Measurements from ENCODE around the gene LETM1. TPM values are rescaled to one million over a fixed set of nuclear protein-coding genes. Genes with fewer than 3 reads are reported as not detected.

The LETM1 gene
- total and polyA plus RNA-seq, 2 of the 13 experiments (the other 11 are each of a cell fraction or from before 2014, with no cell fraction given), result 9.7 to 41.6 TPM

GRCh38 chr4:1797861-1798579 lies 57.9 kb downstream of the LETM1 start (continued):
- TF ChIP-seq ZNF275 (CRISPR knock-in tag; IDR thresholded peaks at IDR 0.05; ENCODE audit: borderline replicate concordance), result no peak
- no peak for TF ChIP-seq GMEB2 (CRISPR knock-in tag; IDR thresholded peaks at IDR 0.05; ENCODE audit: low read depth)
- TF ChIP-seq RXRA (CRISPR knock-in tag; IDR thresholded peaks at IDR 0.05), result peak; percentile 41; the same call in 1 of the 2 replicates
- no peak for TF ChIP-seq ZMYM4 (CRISPR knock-in tag; IDR thresholded peaks at IDR 0.05)
- no peak for TF ChIP-seq ZSCAN5A (CRISPR knock-in tag; IDR thresholded peaks at IDR 0.05; ENCODE audit: borderline replicate concordance)
- no peak for TF ChIP-seq ATF5 (CRISPR knock-in tag; IDR thresholded peaks at IDR 0.05; ENCODE audit: low read depth)
- TF ChIP-seq ZNF564 (CRISPR knock-in tag; IDR thresholded peaks at IDR 0.05), result peak; percentile 55; the same call in 1 of the 2 replicates
- TF ChIP-seq SALL2 (CRISPR knock-in tag; IDR thresholded peaks at IDR 0.05), result 0 out of 2 replicates have a peak, but pooled peaks have one; percentile 23
- no peak for TF ChIP-seq ZFAT (CRISPR knock-in tag; conservative IDR thresholded peaks at IDR 0.05)
- TF ChIP-seq CREBL2 (CRISPR knock-in tag; IDR thresholded peaks at IDR 0.05; ENCODE audit: borderline replicate concordance), result no peak
- no peak for TF ChIP-seq ZNF777 (CRISPR knock-in tag; IDR thresholded peaks at IDR 0.05)
- TF ChIP-seq ZNF580 (CRISPR knock-in tag; IDR thresholded peaks at IDR 0.05; ENCODE audit: borderline replicate concordance, low read depth), result no peak
- 0 out of 2 replicates have a peak, but pooled peaks have one; percentile 65 for TF ChIP-seq IRF9 (CRISPR knock-in tag; IDR thresholded peaks at IDR 0.05; ENCODE audit: borderline replicate concordance)
- peak; percentile 71 for TF ChIP-seq AGO2 (optimal IDR thresholded peaks at IDR 0.05; ENCODE audit: low read depth, low read length)
- no peak for TF ChIP-seq NFAT5 (CRISPR knock-in tag; IDR thresholded peaks at IDR 0.05)
- TF ChIP-seq PHF5A (CRISPR knock-in tag; IDR thresholded peaks at IDR 0.05; ENCODE audit: low read depth, unreplicated experiment), result no peak
